HEK293 (cell line): ENCODE data around the gene MEF2C.

Source experiments
- MZF1 ChIP-seq: fragments of 450-650 bp; formaldehyde crosslinking; IDR thresholded peaks from 2 replicates; pipeline ENCODE4 v1.5.1; 2017; ENCODE audit warnings: missing biosample characterization, missing genetic modification characterization, borderline replicate concordance
- SP3 ChIP-seq: fragments of 450-650 bp; formaldehyde crosslinking; IDR thresholded peaks from 2 replicates; pipeline ENCODE4 v1.5.1; 2016; ENCODE audit warnings: missing biosample characterization, missing genetic modification characterization
- ZBTB1 ChIP-seq: fragments of 450-650 bp; formaldehyde crosslinking; IDR thresholded peaks from 2 replicates; pipeline ENCODE4 v1.5.1; 2016; ENCODE audit warnings: missing biosample characterization, missing genetic modification characterization
- ZBTB7A ChIP-seq: fragments of 450-650 bp; formaldehyde crosslinking; IDR thresholded peaks from 2 replicates; pipeline ENCODE4 v1.5.1; 2016; ENCODE audit warnings: low read depth, missing biosample characterization, missing genetic modification characterization
- ZFP3 ChIP-seq: fragments of 450-650 bp; formaldehyde crosslinking; IDR thresholded peaks from 2 replicates; pipeline ENCODE4 v1.5.1; 2016; ENCODE audit warnings: low read depth, missing biosample characterization, missing genetic modification characterization
- ZNF555 ChIP-seq: fragments of 450-650 bp; formaldehyde crosslinking; conservative IDR thresholded peaks from 2 replicates; pipeline ENCODE4 v1.5.1; 2017; ENCODE audit warnings: missing biosample characterization, mild to moderate bottlenecking, missing genetic modification characterization, inconsistent platforms
- ZNF776 ChIP-seq: fragments of 450-650 bp; formaldehyde crosslinking; IDR thresholded peaks from 2 replicates; pipeline ENCODE4 v1.5.0; 2017; ENCODE audit warnings: missing biosample characterization, missing genetic modification characterization, borderline replicate concordance
- TF ChIP-seq, protein P1 (sequence below): fragments of 450-650 bp; formaldehyde crosslinking; IDR thresholded peaks from 2 replicates; pipeline ENCODE4 v1.5.1; 2016; ENCODE audit warnings: missing biosample characterization, missing genetic modification characterization
- TF ChIP-seq, protein P2 (sequence below): fragments of 450-650 bp; formaldehyde crosslinking; IDR thresholded peaks from 2 replicates; pipeline ENCODE4 v1.5.1; 2016; ENCODE audit warnings: missing biosample characterization, missing genetic modification characterization

DNA sequence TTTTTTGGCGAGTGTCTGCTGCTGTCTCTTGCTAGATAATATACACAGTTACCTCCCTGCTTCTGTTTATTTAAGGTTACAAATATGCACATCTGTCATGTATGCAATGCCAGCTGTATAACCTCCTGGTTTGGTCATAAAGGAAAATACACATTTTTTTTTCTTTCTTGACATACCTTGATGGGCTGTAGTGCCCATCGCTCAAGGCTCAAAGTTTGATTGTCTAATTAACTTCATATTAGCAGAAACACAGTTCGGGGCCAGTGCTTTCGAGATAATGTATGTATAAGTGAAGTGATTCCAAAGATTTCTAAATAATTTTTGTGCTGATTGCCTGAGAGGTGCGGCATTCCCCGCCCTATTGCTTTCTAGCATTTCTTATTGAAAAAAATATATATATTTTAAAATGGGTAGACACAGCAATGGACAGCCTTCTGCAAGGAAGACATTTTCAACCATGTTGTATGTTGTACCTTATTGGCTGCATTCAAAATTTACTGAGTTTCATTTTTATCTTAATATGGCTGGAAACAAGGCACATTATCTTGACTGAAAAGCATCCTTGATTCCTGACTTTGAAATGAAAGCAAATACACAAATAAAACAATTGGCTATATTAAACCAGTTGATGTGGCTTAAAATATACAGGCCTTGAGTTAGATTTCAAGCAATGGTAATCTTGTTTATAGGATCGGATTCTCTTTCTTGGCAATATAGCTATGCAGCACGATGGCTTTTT, 206.2 kb downstream of the MEF2C start:
- TF ChIP-seq, protein P1, sequence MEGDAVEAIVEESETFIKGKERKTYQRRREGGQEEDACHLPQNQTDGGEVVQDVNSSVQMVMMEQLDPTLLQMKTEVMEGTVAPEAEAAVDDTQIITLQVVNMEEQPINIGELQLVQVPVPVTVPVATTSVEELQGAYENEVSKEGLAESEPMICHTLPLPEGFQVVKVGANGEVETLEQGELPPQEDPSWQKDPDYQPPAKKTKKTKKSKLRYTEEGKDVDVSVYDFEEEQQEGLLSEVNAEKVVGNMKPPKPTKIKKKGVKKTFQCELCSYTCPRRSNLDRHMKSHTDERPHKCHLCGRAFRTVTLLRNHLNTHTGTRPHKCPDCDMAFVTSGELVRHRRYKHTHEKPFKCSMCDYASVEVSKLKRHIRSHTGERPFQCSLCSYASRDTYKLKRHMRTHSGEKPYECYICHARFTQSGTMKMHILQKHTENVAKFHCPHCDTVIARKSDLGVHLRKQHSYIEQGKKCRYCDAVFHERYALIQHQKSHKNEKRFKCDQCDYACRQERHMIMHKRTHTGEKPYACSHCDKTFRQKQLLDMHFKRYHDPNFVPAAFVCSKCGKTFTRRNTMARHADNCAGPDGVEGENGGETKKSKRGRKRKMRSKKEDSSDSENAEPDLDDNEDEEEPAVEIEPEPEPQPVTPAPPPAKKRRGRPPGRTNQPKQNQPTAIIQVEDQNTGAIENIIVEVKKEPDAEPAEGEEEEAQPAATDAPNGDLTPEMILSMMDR (tag by site-specific recombination) = no peak
- TF ChIP-seq ZNF776 (tag by site-specific recombination) (no peak), ZFP3 (tag by site-specific recombination) (no peak), MZF1 (tag by site-specific recombination) (no peak), ZNF555 (tag by site-specific recombination) (no peak), ZBTB1 (tag by site-specific recombination) (no peak), SP3 (tag by site-specific recombination) (no peak), ZBTB7A (tag by site-specific recombination) (no peak)
- TF ChIP-seq, protein P2, sequence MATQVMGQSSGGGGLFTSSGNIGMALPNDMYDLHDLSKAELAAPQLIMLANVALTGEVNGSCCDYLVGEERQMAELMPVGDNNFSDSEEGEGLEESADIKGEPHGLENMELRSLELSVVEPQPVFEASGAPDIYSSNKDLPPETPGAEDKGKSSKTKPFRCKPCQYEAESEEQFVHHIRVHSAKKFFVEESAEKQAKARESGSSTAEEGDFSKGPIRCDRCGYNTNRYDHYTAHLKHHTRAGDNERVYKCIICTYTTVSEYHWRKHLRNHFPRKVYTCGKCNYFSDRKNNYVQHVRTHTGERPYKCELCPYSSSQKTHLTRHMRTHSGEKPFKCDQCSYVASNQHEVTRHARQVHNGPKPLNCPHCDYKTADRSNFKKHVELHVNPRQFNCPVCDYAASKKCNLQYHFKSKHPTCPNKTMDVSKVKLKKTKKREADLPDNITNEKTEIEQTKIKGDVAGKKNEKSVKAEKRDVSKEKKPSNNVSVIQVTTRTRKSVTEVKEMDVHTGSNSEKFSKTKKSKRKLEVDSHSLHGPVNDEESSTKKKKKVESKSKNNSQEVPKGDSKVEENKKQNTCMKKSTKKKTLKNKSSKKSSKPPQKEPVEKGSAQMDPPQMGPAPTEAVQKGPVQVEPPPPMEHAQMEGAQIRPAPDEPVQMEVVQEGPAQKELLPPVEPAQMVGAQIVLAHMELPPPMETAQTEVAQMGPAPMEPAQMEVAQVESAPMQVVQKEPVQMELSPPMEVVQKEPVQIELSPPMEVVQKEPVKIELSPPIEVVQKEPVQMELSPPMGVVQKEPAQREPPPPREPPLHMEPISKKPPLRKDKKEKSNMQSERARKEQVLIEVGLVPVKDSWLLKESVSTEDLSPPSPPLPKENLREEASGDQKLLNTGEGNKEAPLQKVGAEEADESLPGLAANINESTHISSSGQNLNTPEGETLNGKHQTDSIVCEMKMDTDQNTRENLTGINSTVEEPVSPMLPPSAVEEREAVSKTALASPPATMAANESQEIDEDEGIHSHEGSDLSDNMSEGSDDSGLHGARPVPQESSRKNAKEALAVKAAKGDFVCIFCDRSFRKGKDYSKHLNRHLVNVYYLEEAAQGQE (tag by site-specific recombination) = no peak
